ENCODE measurements around the gene CAP2. TPM values are rescaled to one million over a fixed set of nuclear protein-coding genes. Genes with fewer than 3 reads are reported as not detected.

Gene CAP2
- total RNA-seq, 1 donor from 2014 or later: 15.5 TPM

GRCh38 chr6:17455919-17456318, 62.5 kb downstream of the CAP2 start:
- Mint-ChIP-seq H3K27ac (no peak overlapping the region), H3K4me3 (ENCODE audit: low read depth) (no peak overlapping the region), H3K27me3 (no peaks in the 10 kb centered on the region), H3K9me3 (ENCODE audit: low read depth) (no peaks in the 10 kb centered on the region), H3K4me1 (ENCODE audit: low read depth) (no peaks in the 10 kb centered on the region), H3K36me3 (ENCODE audit: insufficient read depth) (peaks cover 4% of the 10 kb centered on the region)
- TF ChIP-seq CTCF (IDR thresholded peaks at IDR 0.05; ENCODE audit: unreplicated experiment): no peak
- no peak for DNase-seq (ENCODE audit: low spot score, unreplicated experiment)

GRCh38 chr6:17456711-17457110, 63.3 kb downstream of the CAP2 start:
- DNase-seq (ENCODE audit: low spot score, unreplicated experiment): no peak
- Mint-ChIP-seq H3K4me1 (ENCODE audit: low read depth) (no peaks in the 10 kb centered on the region), H3K27me3 (no peaks in the 10 kb centered on the region), H3K27ac (no peak overlapping the region), H3K9me3 (ENCODE audit: low read depth) (no peaks in the 10 kb centered on the region), H3K4me3 (ENCODE audit: low read depth) (no peak overlapping the region), H3K36me3 (ENCODE audit: insufficient read depth) (peaks cover 4% of the 10 kb centered on the region)
- TF ChIP-seq CTCF (IDR thresholded peaks at IDR 0.05; ENCODE audit: unreplicated experiment): no peak

GRCh38 chr6:17457405-17457804, 64.0 kb downstream of the CAP2 start:
- Mint-ChIP-seq H3K4me3 (ENCODE audit: low read depth) (no peak overlapping the region), H3K27ac (no peak overlapping the region), H3K4me1 (ENCODE audit: low read depth) (no peaks in the 10 kb centered on the region), H3K27me3 (no peaks in the 10 kb centered on the region), H3K36me3 (ENCODE audit: insufficient read depth) (peaks cover 4% of the 10 kb centered on the region), H3K9me3 (ENCODE audit: low read depth) (no peaks in the 10 kb centered on the region)
- TF ChIP-seq CTCF (IDR thresholded peaks at IDR 0.05; ENCODE audit: unreplicated experiment): no peak
- DNase-seq (ENCODE audit: low spot score, unreplicated experiment): no peak

- Mint-ChIP-seq H3K27me3 (no peaks in the 10 kb centered on the region), H3K27ac (no peak overlapping the region), H3K4me3 (ENCODE audit: low read depth) (no peak overlapping the region), H3K36me3 (ENCODE audit: insufficient read depth) (peaks cover 4% of the 10 kb centered on the region), H3K9me3 (ENCODE audit: low read depth) (no peaks in the 10 kb centered on the region), H3K4me1 (ENCODE audit: low read depth) (no peaks in the 10 kb centered on the region)
- no peak for TF ChIP-seq CTCF (IDR thresholded peaks at IDR 0.05; ENCODE audit: unreplicated experiment)
- DNase-seq (ENCODE audit: low spot score, unreplicated experiment): no peak
These were observed 64.6 kb downstream of the CAP2 start for GRCh38 chr6:17457956-17458355.

- Mint-ChIP-seq H3K36me3 (ENCODE audit: insufficient read depth) (peaks cover 6% of the 10 kb centered on the region), H3K27ac (no peak overlapping the region), H3K4me3 (ENCODE audit: low read depth) (no peak overlapping the region), H3K27me3 (no peaks in the 10 kb centered on the region), H3K9me3 (ENCODE audit: low read depth) (no peaks in the 10 kb centered on the region), H3K4me1 (ENCODE audit: low read depth) (no peaks in the 10 kb centered on the region)
- no peak for TF ChIP-seq CTCF (IDR thresholded peaks at IDR 0.05; ENCODE audit: unreplicated experiment)
- no peak for DNase-seq (ENCODE audit: low spot score, unreplicated experiment)
These were observed 65.6 kb downstream of the CAP2 start for GRCh38 chr6:17458966-17459365.
